HEK293 (cell line): ENCODE results near the gene MEI1.

Experiments
- REPIN1 ChIP-seq: fragments of 450-650 bp; formaldehyde crosslinking; IDR thresholded peaks from 2 replicates; pipeline ENCODE4 v1.5.1; 2017; ENCODE audit warnings: missing biosample characterization, missing genetic modification characterization, low read depth
- YY2 ChIP-seq: fragments of 450-650 bp; formaldehyde crosslinking; IDR thresholded peaks from 2 replicates; pipeline ENCODE4 v1.5.1; 2016; ENCODE audit warnings: missing biosample characterization, missing genetic modification characterization
- ZNF132 ChIP-seq: fragments of 450-650 bp; formaldehyde crosslinking; IDR thresholded peaks from 2 replicates; pipeline ENCODE4 v1.5.1; 2017; ENCODE audit warnings: missing biosample characterization, missing genetic modification characterization, borderline replicate concordance
- ZNF140 ChIP-seq: fragments of 450-650 bp; formaldehyde crosslinking; IDR thresholded peaks from 2 replicates; pipeline ENCODE4 v1.5.1; 2016; ENCODE audit warnings: missing biosample characterization, missing genetic modification characterization
- ZNF354C ChIP-seq: fragments of 450-650 bp; formaldehyde crosslinking; IDR thresholded peaks from 2 replicates; pipeline ENCODE4 v1.5.1; 2016; ENCODE audit warnings: missing biosample characterization, missing genetic modification characterization, low read depth, borderline replicate concordance
- ZNF776 ChIP-seq: fragments of 450-650 bp; formaldehyde crosslinking; IDR thresholded peaks from 2 replicates; pipeline ENCODE4 v1.5.0; 2017; ENCODE audit warnings: missing biosample characterization, missing genetic modification characterization, borderline replicate concordance
- ZNF830 ChIP-seq: fragments of 450-650 bp; IDR thresholded peaks from 2 replicates; pipeline ENCODE4 v1.5.0; 2018; ENCODE audit warnings: missing biosample characterization, missing genetic modification characterization, low read depth, mild to moderate bottlenecking, moderate library complexity
- TF ChIP-seq, protein P1 (sequence below): fragments of 450-650 bp; formaldehyde crosslinking; IDR thresholded peaks from 2 replicates; pipeline ENCODE4 v1.5.1; 2016; ENCODE audit warnings: missing biosample characterization, missing genetic modification characterization
- TF ChIP-seq, protein P2 (sequence below): fragments of 450-650 bp; formaldehyde crosslinking; IDR thresholded peaks from 2 replicates; pipeline ENCODE4 v1.5.1; 2016; ENCODE audit warnings: missing biosample characterization, missing genetic modification characterization
- TF ChIP-seq, protein P3 (sequence below): fragments of 450-650 bp; formaldehyde crosslinking; IDR thresholded peaks from 2 replicates; pipeline ENCODE4 v1.5.1; 2016; ENCODE audit warnings: missing biosample characterization, missing genetic modification characterization, low read depth
- TF ChIP-seq, protein P4 (sequence below): fragments of 450-650 bp; formaldehyde crosslinking; IDR thresholded peaks from 2 replicates; pipeline ENCODE4 v1.5.1; 2016; ENCODE audit warnings: missing biosample characterization, missing genetic modification characterization
- TF ChIP-seq, protein P5 (sequence below): fragments of 450-650 bp; formaldehyde crosslinking; conservative IDR thresholded peaks from 2 replicates; pipeline ENCODE4 v1.5.1; 2016; ENCODE audit warnings: low read depth, missing biosample characterization, missing genetic modification characterization
- TF ChIP-seq, protein P6 (sequence below): fragments of 450-650 bp; formaldehyde crosslinking; IDR thresholded peaks from 2 replicates; pipeline ENCODE4 v1.5.1; 2016; ENCODE audit warnings: missing biosample characterization, missing genetic modification characterization

DNA sequence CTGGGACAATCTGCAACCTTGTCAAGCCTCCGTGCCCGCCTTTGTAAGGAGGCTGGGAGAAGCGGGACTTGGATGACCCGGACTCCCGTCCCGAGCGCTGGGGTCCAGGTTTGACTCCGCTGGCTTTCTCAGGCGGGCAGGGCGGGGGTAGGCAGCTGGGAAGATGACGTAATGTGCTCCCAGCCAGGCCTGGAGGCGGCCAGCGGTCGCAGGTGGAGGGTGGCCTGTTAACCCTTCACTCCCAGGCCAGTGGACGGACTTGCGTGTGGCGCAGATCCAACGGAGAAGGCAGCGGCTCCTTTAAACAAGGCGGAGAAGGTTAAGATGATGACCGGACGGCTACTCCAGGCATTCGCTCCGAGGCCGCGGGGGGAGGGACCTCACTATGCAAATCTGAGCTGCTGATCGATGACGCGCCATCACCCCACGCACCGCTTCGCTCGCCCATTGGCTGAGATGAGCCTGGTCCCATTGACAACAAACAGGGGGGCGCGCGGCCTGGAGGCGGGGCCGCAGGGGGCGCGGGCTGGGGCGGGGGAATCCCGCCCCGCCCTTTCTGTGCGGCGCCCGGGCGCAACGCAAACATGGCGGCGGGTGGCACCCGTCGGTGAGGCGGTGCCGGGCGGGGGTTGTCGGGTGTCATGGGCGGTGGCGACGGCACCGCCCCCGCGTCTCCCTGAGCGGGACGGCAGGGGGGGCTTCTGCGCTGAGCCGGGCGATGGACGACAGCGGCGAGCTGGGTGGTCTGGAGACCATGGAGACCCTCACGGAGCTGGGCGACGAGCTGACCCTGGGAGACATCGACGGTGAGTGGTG, 133.5 kb downstream of the MEI1 start, which contains the start of gene SREBF2:
- TF ChIP-seq, protein P1, sequence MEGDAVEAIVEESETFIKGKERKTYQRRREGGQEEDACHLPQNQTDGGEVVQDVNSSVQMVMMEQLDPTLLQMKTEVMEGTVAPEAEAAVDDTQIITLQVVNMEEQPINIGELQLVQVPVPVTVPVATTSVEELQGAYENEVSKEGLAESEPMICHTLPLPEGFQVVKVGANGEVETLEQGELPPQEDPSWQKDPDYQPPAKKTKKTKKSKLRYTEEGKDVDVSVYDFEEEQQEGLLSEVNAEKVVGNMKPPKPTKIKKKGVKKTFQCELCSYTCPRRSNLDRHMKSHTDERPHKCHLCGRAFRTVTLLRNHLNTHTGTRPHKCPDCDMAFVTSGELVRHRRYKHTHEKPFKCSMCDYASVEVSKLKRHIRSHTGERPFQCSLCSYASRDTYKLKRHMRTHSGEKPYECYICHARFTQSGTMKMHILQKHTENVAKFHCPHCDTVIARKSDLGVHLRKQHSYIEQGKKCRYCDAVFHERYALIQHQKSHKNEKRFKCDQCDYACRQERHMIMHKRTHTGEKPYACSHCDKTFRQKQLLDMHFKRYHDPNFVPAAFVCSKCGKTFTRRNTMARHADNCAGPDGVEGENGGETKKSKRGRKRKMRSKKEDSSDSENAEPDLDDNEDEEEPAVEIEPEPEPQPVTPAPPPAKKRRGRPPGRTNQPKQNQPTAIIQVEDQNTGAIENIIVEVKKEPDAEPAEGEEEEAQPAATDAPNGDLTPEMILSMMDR (tag by site-specific recombination) = peak; percentile 69
- TF ChIP-seq, protein P2, sequence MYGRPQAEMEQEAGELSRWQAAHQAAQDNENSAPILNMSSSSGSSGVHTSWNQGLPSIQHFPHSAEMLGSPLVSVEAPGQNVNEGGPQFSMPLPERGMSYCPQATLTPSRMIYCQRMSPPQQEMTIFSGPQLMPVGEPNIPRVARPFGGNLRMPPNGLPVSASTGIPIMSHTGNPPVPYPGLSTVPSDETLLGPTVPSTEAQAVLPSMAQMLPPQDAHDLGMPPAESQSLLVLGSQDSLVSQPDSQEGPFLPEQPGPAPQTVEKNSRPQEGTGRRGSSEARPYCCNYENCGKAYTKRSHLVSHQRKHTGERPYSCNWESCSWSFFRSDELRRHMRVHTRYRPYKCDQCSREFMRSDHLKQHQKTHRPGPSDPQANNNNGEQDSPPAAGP (tag by site-specific recombination) = peak; percentile 96
- no peak for TF ChIP-seq ZNF354C (tag by site-specific recombination)
- no peak; the same call in 1 of the 2 replicates for TF ChIP-seq REPIN1
- TF ChIP-seq, protein P3, sequence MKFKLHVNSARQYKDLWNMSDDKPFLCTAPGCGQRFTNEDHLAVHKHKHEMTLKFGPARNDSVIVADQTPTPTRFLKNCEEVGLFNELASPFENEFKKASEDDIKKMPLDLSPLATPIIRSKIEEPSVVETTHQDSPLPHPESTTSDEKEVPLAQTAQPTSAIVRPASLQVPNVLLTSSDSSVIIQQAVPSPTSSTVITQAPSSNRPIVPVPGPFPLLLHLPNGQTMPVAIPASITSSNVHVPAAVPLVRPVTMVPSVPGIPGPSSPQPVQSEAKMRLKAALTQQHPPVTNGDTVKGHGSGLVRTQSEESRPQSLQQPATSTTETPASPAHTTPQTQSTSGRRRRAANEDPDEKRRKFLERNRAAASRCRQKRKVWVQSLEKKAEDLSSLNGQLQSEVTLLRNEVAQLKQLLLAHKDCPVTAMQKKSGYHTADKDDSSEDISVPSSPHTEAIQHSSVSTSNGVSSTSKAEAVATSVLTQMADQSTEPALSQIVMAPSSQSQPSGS (tag by site-specific recombination) = peak; percentile 100
- TF ChIP-seq ZNF776 (tag by site-specific recombination) = no peak
- peak; percentile 56; the same call in 1 of the 2 replicates for TF ChIP-seq YY2
- no peak for TF ChIP-seq ZNF132
- TF ChIP-seq ZNF140 (tag by site-specific recombination) = no peak
- TF ChIP-seq, protein P4, sequence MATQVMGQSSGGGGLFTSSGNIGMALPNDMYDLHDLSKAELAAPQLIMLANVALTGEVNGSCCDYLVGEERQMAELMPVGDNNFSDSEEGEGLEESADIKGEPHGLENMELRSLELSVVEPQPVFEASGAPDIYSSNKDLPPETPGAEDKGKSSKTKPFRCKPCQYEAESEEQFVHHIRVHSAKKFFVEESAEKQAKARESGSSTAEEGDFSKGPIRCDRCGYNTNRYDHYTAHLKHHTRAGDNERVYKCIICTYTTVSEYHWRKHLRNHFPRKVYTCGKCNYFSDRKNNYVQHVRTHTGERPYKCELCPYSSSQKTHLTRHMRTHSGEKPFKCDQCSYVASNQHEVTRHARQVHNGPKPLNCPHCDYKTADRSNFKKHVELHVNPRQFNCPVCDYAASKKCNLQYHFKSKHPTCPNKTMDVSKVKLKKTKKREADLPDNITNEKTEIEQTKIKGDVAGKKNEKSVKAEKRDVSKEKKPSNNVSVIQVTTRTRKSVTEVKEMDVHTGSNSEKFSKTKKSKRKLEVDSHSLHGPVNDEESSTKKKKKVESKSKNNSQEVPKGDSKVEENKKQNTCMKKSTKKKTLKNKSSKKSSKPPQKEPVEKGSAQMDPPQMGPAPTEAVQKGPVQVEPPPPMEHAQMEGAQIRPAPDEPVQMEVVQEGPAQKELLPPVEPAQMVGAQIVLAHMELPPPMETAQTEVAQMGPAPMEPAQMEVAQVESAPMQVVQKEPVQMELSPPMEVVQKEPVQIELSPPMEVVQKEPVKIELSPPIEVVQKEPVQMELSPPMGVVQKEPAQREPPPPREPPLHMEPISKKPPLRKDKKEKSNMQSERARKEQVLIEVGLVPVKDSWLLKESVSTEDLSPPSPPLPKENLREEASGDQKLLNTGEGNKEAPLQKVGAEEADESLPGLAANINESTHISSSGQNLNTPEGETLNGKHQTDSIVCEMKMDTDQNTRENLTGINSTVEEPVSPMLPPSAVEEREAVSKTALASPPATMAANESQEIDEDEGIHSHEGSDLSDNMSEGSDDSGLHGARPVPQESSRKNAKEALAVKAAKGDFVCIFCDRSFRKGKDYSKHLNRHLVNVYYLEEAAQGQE (tag by site-specific recombination) = no peak
- TF ChIP-seq, protein P5, sequence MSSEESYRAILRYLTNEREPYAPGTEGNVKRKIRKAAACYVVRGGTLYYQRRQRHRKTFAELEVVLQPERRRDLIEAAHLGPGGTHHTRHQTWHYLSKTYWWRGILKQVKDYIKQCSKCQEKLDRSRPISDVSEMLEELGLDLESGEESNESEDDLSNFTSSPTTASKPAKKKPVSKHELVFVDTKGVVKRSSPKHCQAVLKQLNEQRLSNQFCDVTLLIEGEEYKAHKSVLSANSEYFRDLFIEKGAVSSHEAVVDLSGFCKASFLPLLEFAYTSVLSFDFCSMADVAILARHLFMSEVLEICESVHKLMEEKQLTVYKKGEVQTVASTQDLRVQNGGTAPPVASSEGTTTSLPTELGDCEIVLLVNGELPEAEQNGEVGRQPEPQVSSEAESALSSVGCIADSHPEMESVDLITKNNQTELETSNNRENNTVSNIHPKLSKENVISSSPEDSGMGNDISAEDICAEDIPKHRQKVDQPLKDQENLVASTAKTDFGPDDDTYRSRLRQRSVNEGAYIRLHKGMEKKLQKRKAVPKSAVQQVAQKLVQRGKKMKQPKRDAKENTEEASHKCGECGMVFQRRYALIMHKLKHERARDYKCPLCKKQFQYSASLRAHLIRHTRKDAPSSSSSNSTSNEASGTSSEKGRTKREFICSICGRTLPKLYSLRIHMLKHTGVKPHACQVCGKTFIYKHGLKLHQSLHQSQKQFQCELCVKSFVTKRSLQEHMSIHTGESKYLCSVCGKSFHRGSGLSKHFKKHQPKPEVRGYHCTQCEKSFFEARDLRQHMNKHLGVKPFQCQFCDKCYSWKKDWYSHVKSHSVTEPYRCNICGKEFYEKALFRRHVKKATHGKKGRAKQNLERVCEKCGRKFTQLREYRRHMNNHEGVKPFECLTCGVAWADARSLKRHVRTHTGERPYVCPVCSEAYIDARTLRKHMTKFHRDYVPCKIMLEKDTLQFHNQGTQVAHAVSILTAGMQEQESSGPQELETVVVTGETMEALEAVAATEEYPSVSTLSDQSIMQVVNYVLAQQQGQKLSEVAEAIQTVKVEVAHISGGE = no peak; the same call in none of the 2 replicates
- TF ChIP-seq ZNF830 (tag by site-specific recombination) = no peak
- TF ChIP-seq, protein P6, sequence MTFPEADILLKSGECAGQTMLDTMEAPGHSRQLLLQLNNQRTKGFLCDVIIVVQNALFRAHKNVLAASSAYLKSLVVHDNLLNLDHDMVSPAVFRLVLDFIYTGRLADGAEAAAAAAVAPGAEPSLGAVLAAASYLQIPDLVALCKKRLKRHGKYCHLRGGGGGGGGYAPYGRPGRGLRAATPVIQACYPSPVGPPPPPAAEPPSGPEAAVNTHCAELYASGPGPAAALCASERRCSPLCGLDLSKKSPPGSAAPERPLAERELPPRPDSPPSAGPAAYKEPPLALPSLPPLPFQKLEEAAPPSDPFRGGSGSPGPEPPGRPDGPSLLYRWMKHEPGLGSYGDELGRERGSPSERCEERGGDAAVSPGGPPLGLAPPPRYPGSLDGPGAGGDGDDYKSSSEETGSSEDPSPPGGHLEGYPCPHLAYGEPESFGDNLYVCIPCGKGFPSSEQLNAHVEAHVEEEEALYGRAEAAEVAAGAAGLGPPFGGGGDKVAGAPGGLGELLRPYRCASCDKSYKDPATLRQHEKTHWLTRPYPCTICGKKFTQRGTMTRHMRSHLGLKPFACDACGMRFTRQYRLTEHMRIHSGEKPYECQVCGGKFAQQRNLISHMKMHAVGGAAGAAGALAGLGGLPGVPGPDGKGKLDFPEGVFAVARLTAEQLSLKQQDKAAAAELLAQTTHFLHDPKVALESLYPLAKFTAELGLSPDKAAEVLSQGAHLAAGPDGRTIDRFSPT (tag by site-specific recombination) = peak; percentile 93
